ENCODE results near the gene CDK5RAP2.
"Not testable (repeated sequence)": the region's sequence is repeated elsewhere in the genome, so short reads cannot be mapped to it uniquely, and the experiment has no call there.

CDK5RAP2 gene

GRCh38 chr9:120510816-120511215 is 69.2 kb downstream of the CDK5RAP2 start:
- DNase-seq = no peak

- no peak for DNase-seq
These were observed 71.9 kb downstream of the CDK5RAP2 start for GRCh38 chr9:120507936-120508510.

- no peak for DNase-seq
These were observed 74.8 kb downstream of the CDK5RAP2 start for GRCh38 chr9:120505186-120505585.

- DNase-seq = no peak
These were observed 79.2 kb downstream of the CDK5RAP2 start for GRCh38 chr9:120500733-120501132.

- not testable (repeated sequence) for DNase-seq
These were observed 82.1 kb downstream of the CDK5RAP2 start for GRCh38 chr9:120497865-120498264.

- DNase-seq = not testable (repeated sequence)
These were observed 83.5 kb downstream of the CDK5RAP2 start for GRCh38 chr9:120496438-120496837.

GRCh38 chr9:120490888-120491595 is 88.9 kb downstream of the CDK5RAP2 start:
- peak in 1 of 2 experiments; percentile 8 for DNase-seq

- no peak for DNase-seq
These were observed 93.1 kb downstream of the CDK5RAP2 start for GRCh38 chr9:120486835-120487234.

GRCh38 chr9:120486347-120486746 is 93.6 kb downstream of the CDK5RAP2 start:
- DNase-seq = no peak

GRCh38 chr9:120485788-120486187 is 94.2 kb downstream of the CDK5RAP2 start:
- DNase-seq = no peak

- DNase-seq = no peak
These were observed 95.8 kb downstream of the CDK5RAP2 start for GRCh38 chr9:120484162-120484561.

- no peak for DNase-seq
These were observed 97.4 kb downstream of the CDK5RAP2 start for GRCh38 chr9:120482424-120483186.

- DNase-seq = no peak
These were observed 98.1 kb downstream of the CDK5RAP2 start for GRCh38 chr9:120481846-120482245.

- no peak for DNase-seq
These were observed 98.7 kb downstream of the CDK5RAP2 start for GRCh38 chr9:120481248-120481647.

- DNase-seq = no peak
These were observed 99.3 kb downstream of the CDK5RAP2 start for GRCh38 chr9:120480707-120481106.

- peak; percentile 63 to 66 for DNase-seq
These were observed 101.8 kb downstream of the CDK5RAP2 start for GRCh38 chr9:120478208-120478607.

- peak; percentile 36 to 40 for DNase-seq
These were observed 102.4 kb downstream of the CDK5RAP2 start for GRCh38 chr9:120477534-120478001.

- no peak for DNase-seq
These were observed 104.6 kb downstream of the CDK5RAP2 start for GRCh38 chr9:120475341-120475740.

- DNase-seq = peak in 1 of 2 experiments; percentile 10
These were observed 105.2 kb downstream of the CDK5RAP2 start for GRCh38 chr9:120474591-120475243.

GRCh38 chr9:120473608-120474007 is 106.4 kb downstream of the CDK5RAP2 start:
- no peak for DNase-seq

GRCh38 chr9:120465685-120466407 is 114.1 kb downstream of the CDK5RAP2 start:
- DNase-seq = no peak

GRCh38 chr9:120464887-120465421 is 115.0 kb downstream of the CDK5RAP2 start:
- DNase-seq = no peak
